ENCODE results near the gene PLXNA2. TPM values are rescaled to one million over a fixed set of nuclear protein-coding genes. Genes with fewer than 3 reads are reported as not detected.

PLXNA2 gene
- total and polyA plus RNA-seq, 2 of the 13 experiments (the other 11 are each of a cell fraction or from before 2014, with no cell fraction given): 1.1 to 2.1 TPM

DNA sequence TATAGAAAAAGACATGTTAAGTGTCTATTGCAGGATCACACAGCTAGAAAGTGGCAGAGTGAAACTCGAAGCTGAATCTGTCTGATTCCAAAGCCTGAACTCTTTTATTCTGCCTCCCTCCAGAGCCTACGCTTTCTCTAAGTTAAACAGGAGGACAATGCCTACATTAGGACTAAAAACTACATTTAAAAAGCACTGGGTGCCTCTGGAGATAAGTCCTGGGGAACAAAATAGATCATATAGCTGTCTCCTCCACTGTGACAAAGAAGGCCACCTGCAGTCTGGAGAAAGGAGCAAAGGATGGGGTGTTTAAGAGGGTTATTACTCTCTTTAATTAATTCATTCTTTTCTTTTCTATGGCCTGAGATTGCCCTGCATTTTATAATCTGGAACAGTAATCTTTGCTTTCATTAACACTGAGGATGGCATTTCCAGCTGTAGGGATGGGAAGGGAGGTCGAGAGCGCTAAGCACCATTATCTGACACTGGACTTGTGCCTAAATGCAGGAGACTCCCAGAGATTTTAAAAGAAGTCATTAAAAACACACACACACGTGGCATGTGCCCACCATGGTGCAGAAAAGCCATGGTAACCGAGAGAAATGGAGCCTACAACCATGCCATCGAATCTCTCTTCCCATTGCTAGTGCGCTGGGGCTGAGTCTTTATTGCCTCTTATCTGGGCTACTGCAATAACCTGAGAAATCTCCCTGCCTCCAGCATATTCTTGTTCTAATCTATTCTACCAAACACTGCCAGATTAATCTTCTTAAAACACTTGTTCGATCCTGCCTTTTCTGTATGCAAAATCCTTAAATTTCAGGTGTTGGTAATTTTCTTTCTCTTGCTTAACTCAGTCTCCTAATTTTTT is 92.2 kb downstream of the PLXNA2 start (continued):
- TF ChIP-seq, protein P1, sequence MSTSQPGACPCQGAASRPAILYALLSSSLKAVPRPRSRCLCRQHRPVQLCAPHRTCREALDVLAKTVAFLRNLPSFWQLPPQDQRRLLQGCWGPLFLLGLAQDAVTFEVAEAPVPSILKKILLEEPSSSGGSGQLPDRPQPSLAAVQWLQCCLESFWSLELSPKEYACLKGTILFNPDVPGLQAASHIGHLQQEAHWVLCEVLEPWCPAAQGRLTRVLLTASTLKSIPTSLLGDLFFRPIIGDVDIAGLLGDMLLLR (CRISPR knock-in tag; IDR thresholded peaks at IDR 0.05): no peak
- TF ChIP-seq ZNF274 (CRISPR knock-in tag; IDR thresholded peaks at IDR 0.05) (no peak), ZNF724P (CRISPR knock-in tag; IDR thresholded peaks at IDR 0.05; ENCODE audit: borderline replicate concordance) (no peak), MAFG (CRISPR knock-in tag; IDR thresholded peaks at IDR 0.05) (no peak)
- TF ChIP-seq, protein P2, sequence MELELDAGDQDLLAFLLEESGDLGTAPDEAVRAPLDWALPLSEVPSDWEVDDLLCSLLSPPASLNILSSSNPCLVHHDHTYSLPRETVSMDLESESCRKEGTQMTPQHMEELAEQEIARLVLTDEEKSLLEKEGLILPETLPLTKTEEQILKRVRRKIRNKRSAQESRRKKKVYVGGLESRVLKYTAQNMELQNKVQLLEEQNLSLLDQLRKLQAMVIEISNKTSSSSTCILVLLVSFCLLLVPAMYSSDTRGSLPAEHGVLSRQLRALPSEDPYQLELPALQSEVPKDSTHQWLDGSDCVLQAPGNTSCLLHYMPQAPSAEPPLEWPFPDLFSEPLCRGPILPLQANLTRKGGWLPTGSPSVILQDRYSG (CRISPR knock-in tag; IDR thresholded peaks at IDR 0.05): no peak
- TF ChIP-seq, protein P3, sequence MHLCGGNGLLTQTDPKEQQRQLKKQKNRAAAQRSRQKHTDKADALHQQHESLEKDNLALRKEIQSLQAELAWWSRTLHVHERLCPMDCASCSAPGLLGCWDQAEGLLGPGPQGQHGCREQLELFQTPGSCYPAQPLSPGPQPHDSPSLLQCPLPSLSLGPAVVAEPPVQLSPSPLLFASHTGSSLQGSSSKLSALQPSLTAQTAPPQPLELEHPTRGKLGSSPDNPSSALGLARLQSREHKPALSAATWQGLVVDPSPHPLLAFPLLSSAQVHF (CRISPR knock-in tag; IDR thresholded peaks at IDR 0.05): no peak

DNA sequence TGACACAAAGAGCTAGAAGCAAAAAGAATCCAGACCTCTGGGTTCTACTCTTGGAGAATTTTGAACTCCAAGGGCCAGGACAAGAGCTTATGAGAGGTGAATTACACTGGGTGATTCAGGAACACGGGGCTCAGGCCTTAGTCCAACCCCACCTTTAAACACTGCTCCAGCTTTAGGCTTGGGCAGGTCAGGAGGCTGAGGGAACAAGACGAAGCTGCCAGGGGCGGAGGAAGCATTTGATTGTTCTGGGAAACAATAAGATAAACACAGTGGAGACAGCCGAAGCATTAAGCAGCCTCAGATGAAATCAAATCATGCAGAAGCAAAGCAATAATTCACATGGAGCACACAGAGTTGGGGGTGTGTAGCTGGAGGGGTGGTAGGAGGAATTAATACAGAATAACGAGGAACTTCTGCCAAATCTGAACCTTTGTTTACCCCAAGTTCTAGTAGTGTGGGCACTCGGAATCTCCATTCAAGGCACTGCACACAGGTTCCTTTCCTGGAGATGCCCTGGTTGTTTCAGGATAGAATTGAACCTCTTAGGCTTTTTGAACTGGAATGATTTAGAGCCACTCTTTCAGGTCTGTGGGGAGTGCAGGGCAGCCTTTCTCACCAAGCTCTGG is 93.2 kb downstream of the PLXNA2 start:
- 76% methylated on average over 6 of the region's 6 CpGs for WGBS (ENCODE audit: low lambda C conversion rate)
- no peak overlapping the region for H3K9ac ChIP-seq (ENCODE audit: insufficient read depth, low read depth, low read length)
- H3K27ac ChIP-seq (ENCODE audit: extremely low read length, insufficient read depth, low read length): no peak overlapping the region
- no peaks in the 10 kb centered on the region for H4K20me1 ChIP-seq (ENCODE audit: insufficient read depth, low read length)
- ChIA-PET POLR2A (no interaction called here), CTCF (ENCODE audit: low intra/inter-chr PET ratio, low total read pairs) (no interaction called here)
- in situ Hi-C loops (cut with HindIII; ENCODE audit: extremely low pct_ligation_motif_present, low pct_unique_long_range_greater_than_20kb) (no loop called here), intact Hi-C loops (cut with micrococcal nuclease; ENCODE audit: unreplicated experiment) (no loop called here)
- no peak overlapping the region for H3K4me2 ChIP-seq (ENCODE audit: low read depth, low read length)
- H3K79me2 ChIP-seq (ENCODE audit: insufficient read depth, low read length): no peaks in the 10 kb centered on the region
- no peak overlapping the region for H3K4me3 ChIP-seq (replicated peaks in 1 of 3; ENCODE audit: insufficient read depth in 1 of 3, low read depth in 2 of 3, low read length in 3 of 3)
- no TSS peak for BruUV-seq (replicated peaks)
- no peaks in the 10 kb centered on the region for H3K36me3 ChIP-seq (replicated peaks in 1 of 2; ENCODE audit: control insufficient read depth in 1 of 2, insufficient read depth in 2 of 2, low read length in 2 of 2)
- no peak overlapping the region for H2AFZ ChIP-seq (ENCODE audit: low read length)
- no peak for FAIRE-seq
- no peak for DNase-seq (ENCODE audit: low spot score)
- no peaks in the 10 kb centered on the region for H3K27me3 ChIP-seq (ENCODE audit: control insufficient read depth in 1 of 2, insufficient read depth in 2 of 2, low read length in 2 of 2)
- H3K9me3 ChIP-seq (ENCODE audit: low read length): no peaks in the 10 kb centered on the region
- ATAC-seq: no peak
- H3K4me1 ChIP-seq (ENCODE audit: insufficient read depth, low read length): peaks cover 20% of the 10 kb centered on the region
- no peak for TF ChIP-seq ZMYM3 (CRISPR knock-in tag; IDR thresholded peaks at IDR 0.05)
- TF ChIP-seq ZNF253 (CRISPR knock-in tag; IDR thresholded peaks at IDR 0.05; ENCODE audit: borderline replicate concordance): no peak
- no peak for TF ChIP-seq POLR2AphosphoS5 (IDR thresholded peaks at IDR 0.05; ENCODE audit: low read depth, low read length)
- no peak for TF ChIP-seq RAD21 (CRISPR knock-in tag; IDR thresholded peaks at IDR 0.05)
- no peak for TF ChIP-seq GLI4 (CRISPR knock-in tag; IDR thresholded peaks at IDR 0.05; ENCODE audit: borderline replicate concordance)
- no peak for TF ChIP-seq SNAI1 (CRISPR knock-in tag; IDR thresholded peaks at IDR 0.05; ENCODE audit: borderline replicate concordance)
- no peak for TF ChIP-seq ZNF678 (CRISPR knock-in tag; IDR thresholded peaks at IDR 0.05)

All from HepG2 (cell line).